GM21447 (cell line): ENCODE measurements around the gene TBC1D2B.
A peak's percentile ranks its signal among the peaks of the same experiment; 100 is the strongest.
"Not testable (repeated sequence)": the region's sequence is repeated elsewhere in the genome, so short reads cannot be mapped to it uniquely, and the experiment has no call there.

Experiments
- ATAC-seq: cut with Tn5 transposase; IDR thresholded peaks from one replicate; pipeline ENCODE4 v1.9.1; 2021; ENCODE audit not compliant: unreplicated experiment

TBC1D2B gene

GRCh38 chr15:77953926-77954325 lies 123.6 kb downstream of the TBC1D2B start:
- ATAC-seq = peak; percentile 67

GRCh38 chr15:77952928-77953446 lies 124.5 kb downstream of the TBC1D2B start:
- not testable (repeated sequence) for ATAC-seq

GRCh38 chr15:77951105-77951786 lies 126.3 kb downstream of the TBC1D2B start:
- ATAC-seq = not testable (repeated sequence)

- not testable (repeated sequence) for ATAC-seq
Measured at GRCh38 chr15:77950470-77950869, 127.0 kb downstream of the TBC1D2B start.

GRCh38 chr15:77945566-77945965 lies 131.9 kb downstream of the TBC1D2B start:
- ATAC-seq = no peak
